Measurements from ENCODE around the gene IARS2.

DNA sequence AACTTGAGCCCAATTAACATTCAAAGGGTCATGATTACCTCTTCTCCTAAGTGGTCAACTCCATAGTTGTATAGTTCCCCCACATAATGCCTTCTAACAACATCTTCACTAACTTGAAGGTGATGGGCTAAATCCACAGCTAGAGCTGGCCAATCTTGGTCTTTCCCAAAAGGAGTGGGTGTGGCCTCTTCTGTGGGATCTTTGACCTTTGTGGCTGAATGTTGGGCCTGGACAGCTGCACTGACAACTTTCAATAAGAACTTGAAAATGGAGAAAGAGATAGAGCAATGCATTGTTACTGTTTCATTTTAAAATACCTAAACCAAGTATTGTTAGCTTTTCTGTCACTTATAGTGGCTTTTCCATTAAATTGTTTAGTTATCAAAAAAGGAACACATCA lies 59.2 kb downstream of the IARS2 start:
- TF ChIP-seq POLR2A (IDR thresholded peaks at IDR 0.05; ENCODE audit: low read depth, low read length) (no peak), POLR2AphosphoS5 (IDR thresholded peaks at IDR 0.05; ENCODE audit: low read depth, low read length) (no peak)
